H1 (cell line): Measurements from ENCODE around the gene SPRR1B. TPM values are rescaled to one million over a fixed set of nuclear protein-coding genes. Genes with fewer than 3 reads are reported as not detected.
"Not testable (repeated sequence)": the region's sequence is repeated elsewhere in the genome, so short reads cannot be mapped to it uniquely, and the experiment has no call there.

Experiments
- CTCF ChIA-PET: fragments of 300-600 bp; sonication (Branson Sonifier 250); formaldehyde crosslinking; loops from one replicate; lab custom pipeline; 2021; ENCODE audit not compliant: partially characterized antibody; lab: Charles Lee
- POLR2A ChIA-PET: fragments of 300-600 bp; sonication (Branson Sonifier 250); formaldehyde crosslinking; loops from one replicate; lab custom pipeline; 2021; ENCODE audit warnings: inconsistent platforms; ENCODE audit not compliant: partially characterized antibody; lab: Charles Lee
- DNase-seq, 2 experiments: peaks; one replicate each; pipeline versions ENCODE4 v3.0.0 to v3.0.0-alpha.2; 2010 to 2022; ENCODE audit warnings: low spot score in 2 of 2, low read depth in 1 of 2, mixed read lengths in 1 of 2
- FAIRE-seq: peaks from 2 replicates; lab custom pipeline; 2011; peaks lifted over from hg19 to GRCh38; lab: Jason Lieb, UNC
- H2AFZ ChIP-seq: 2 replicates; pipeline ENCODE4 v1.8.1; 2012; ENCODE audit warnings: low read length, inconsistent platforms
- H2AK5ac ChIP-seq: 2 replicates; pipeline ENCODE4 v1.6.1; 2013; ENCODE audit warnings: low read depth, low read length
- H2BK120ac ChIP-seq: replicated peaks from 2 replicates; pipeline ENCODE3; 2013; ENCODE audit warnings: low read depth, low read length, inconsistent platforms
- H2BK12ac ChIP-seq: 2 replicates; pipeline ENCODE4 v1.6.1; 2013; ENCODE audit warnings: low read depth, low read length
- H2BK15ac ChIP-seq: 2 replicates; pipeline ENCODE4 v1.6.1; 2013; ENCODE audit warnings: low read length
- H2BK20ac ChIP-seq: 2 replicates; pipeline ENCODE4 v1.6.1; 2013; ENCODE audit warnings: low read length
- H2BK5ac ChIP-seq: 2 replicates; pipeline ENCODE4 v1.6.1; 2013; ENCODE audit warnings: low read depth, low read length
- H3K14ac ChIP-seq: 2 replicates; pipeline ENCODE4 v1.6.1; 2013; ENCODE audit warnings: inconsistent platforms; ENCODE audit not compliant: insufficient read length
- H3K18ac ChIP-seq: 2 replicates; pipeline ENCODE4 v1.6.1; 2013; ENCODE audit warnings: low read length; ENCODE audit errors: extremely low read depth
- H3K23ac ChIP-seq: 2 replicates; pipeline ENCODE4 v1.6.1; 2013; ENCODE audit warnings: inconsistent platforms; ENCODE audit not compliant: insufficient read length
- H3K23me2 ChIP-seq: 2 replicates; pipeline ENCODE4 v1.6.1; 2013; ENCODE audit warnings: low read depth, low read length
- H3K27ac ChIP-seq: 2 replicates; pipeline ENCODE4 v1.6.1; 2011; ENCODE audit warnings: low read depth, low read length, inconsistent platforms
- H3K27me3 ChIP-seq, 4 experiments: replicated peaks in 1 of 4; 1 replicate in 1 of 4; 2 replicates in 3 of 4; pipeline versions ENCODE4 v1.6.1 to v1.8.1; 2011 to 2013; ENCODE audit warnings: low read length in 3 of 4, mild to moderate bottlenecking in 3 of 4, inconsistent platforms in 2 of 4, mixed read lengths in 2 of 4, moderate library complexity in 1 of 4; ENCODE audit not compliant: control insufficient read depth in 3 of 4, insufficient read depth in 3 of 4; ENCODE audit errors: extremely low read depth in 1 of 4
- H3K36me3 ChIP-seq, 4 experiments: 2 replicates each; pipeline versions ENCODE4 v1.6.1 to v1.8.1; 2011 to 2013; ENCODE audit warnings: mild to moderate bottlenecking in 4 of 4, low read length in 3 of 4, moderate library complexity in 2 of 4, control low read depth in 1 of 4, inconsistent platforms in 1 of 4; ENCODE audit not compliant: insufficient read depth in 4 of 4, control insufficient read depth in 2 of 4
- H3K4ac ChIP-seq: replicated peaks from 2 replicates; pipeline ENCODE3; 2013; ENCODE audit warnings: low read length, low read depth, mixed read lengths, inconsistent platforms; ENCODE audit not compliant: insufficient read length
- H3K4me1 ChIP-seq, 4 experiments: replicated peaks in 1 of 4; 1 replicate in 1 of 4; 2 replicates in 3 of 4; pipeline versions ENCODE4 v1.6.1 to v1.8.1; 2011 to 2013; ENCODE audit warnings: low read length in 3 of 4, inconsistent platforms in 2 of 4, mixed read lengths in 1 of 4; ENCODE audit not compliant: insufficient read depth in 4 of 4, control insufficient read depth in 3 of 4
- H3K4me2 ChIP-seq, 2 experiments: 2 replicates each; pipeline versions ENCODE4 v1.6.1 to v1.8.1; 2011 to 2013; ENCODE audit warnings: low read depth in 2 of 2, low read length in 2 of 2, control low read depth in 1 of 2, inconsistent platforms in 1 of 2, mild to moderate bottlenecking in 1 of 2; ENCODE audit not compliant: insufficient read depth in 1 of 2
- H3K4me3 ChIP-seq, 4 experiments: fragments of 200-600, 300-600 bp in 1 of 4; sonication (generic), shearing (Covaris generic), sonication (Bioruptor Twin) in 1 of 4; 2 replicates each; pipeline versions ENCODE4 v1.5.1 to v1.8.1; 2011 to 2016; ENCODE audit warnings: low read length in 4 of 4, low read depth in 3 of 4, control low read depth in 2 of 4, inconsistent platforms in 2 of 4, mild to moderate bottlenecking in 2 of 4, mixed read lengths in 1 of 4, moderate library complexity in 1 of 4; ENCODE audit not compliant: insufficient read depth in 2 of 4; ENCODE audit errors: extremely low read depth in 1 of 4
- H3K56ac ChIP-seq: replicated peaks from 2 replicates; pipeline ENCODE3; 2013; ENCODE audit warnings: low read depth, mild to moderate bottlenecking, mixed read lengths, low read length, inconsistent platforms; ENCODE audit not compliant: insufficient read length
- H3K79me1 ChIP-seq: 2 replicates; pipeline ENCODE4 v1.6.1; 2013; ENCODE audit warnings: low read depth, low read length, control low read depth
- H3K79me2 ChIP-seq, 2 experiments: 2 replicates each; pipeline versions ENCODE4 v1.6.1 to v1.8.1; 2012 to 2013; ENCODE audit warnings: low read length in 2 of 2, mild to moderate bottlenecking in 2 of 2, inconsistent platforms in 1 of 2; ENCODE audit not compliant: insufficient read depth in 2 of 2, control insufficient read depth in 1 of 2
- H3K9ac ChIP-seq, 4 experiments: replicated peaks in 1 of 4; 1 replicate in 1 of 4; 2 replicates in 3 of 4; pipeline versions ENCODE4 v1.6.1 to v1.8.1; 2011 to 2013; ENCODE audit warnings: low read depth in 3 of 4, low read length in 3 of 4, control low read depth in 2 of 4, mild to moderate bottlenecking in 2 of 4, moderate library complexity in 2 of 4, inconsistent platforms in 1 of 4; ENCODE audit errors: extremely low read depth in 1 of 4
- H3K9me3 ChIP-seq, 2 experiments: 2 replicates each; pipeline versions ENCODE4 v1.6.1 to v1.8.1; 2012 to 2013; ENCODE audit warnings: mild to moderate bottlenecking in 2 of 2, moderate library complexity in 2 of 2, control low read depth in 1 of 2, inconsistent platforms in 1 of 2, low read depth in 1 of 2, low read length in 1 of 2, mixed read lengths in 1 of 2; ENCODE audit not compliant: insufficient read depth in 2 of 2
- H4K20me1 ChIP-seq, 2 experiments: replicated peaks in 1 of 2; 2 replicates each; pipeline versions ENCODE3 to v1.8.1; 2011 to 2013; ENCODE audit warnings: inconsistent platforms in 2 of 2, low read length in 2 of 2, mild to moderate bottlenecking in 1 of 2; ENCODE audit not compliant: insufficient read depth in 2 of 2, control insufficient read depth in 1 of 2
- H4K5ac ChIP-seq: 2 replicates; pipeline ENCODE4 v1.6.1; 2013; ENCODE audit warnings: low read length, low read depth, mixed read lengths, inconsistent platforms; ENCODE audit not compliant: insufficient read length
- H4K8ac ChIP-seq: 2 replicates; pipeline ENCODE4 v1.8.0; 2013; ENCODE audit warnings: mild to moderate bottlenecking, moderate library complexity, low read length, inconsistent platforms; ENCODE audit not compliant: insufficient read depth; ENCODE audit errors: extremely low read depth
- H4K91ac ChIP-seq: replicated peaks from 2 replicates; pipeline ENCODE3; 2013; ENCODE audit warnings: low read length, mixed read lengths, inconsistent platforms; ENCODE audit not compliant: insufficient read length
- WGBS, 2 experiments: shearing (Covaris generic) in 1 of 2; methylation state at CpG; one replicate each; pipeline versions ENCODE4 v1.1.6 to v1.1.7; 2013 to 2015; ENCODE audit warnings: low lambda C conversion rate in 2 of 2, mixed read lengths in 2 of 2, inconsistent platforms in 1 of 2, low coverage in 1 of 2, missing lambda C conversion rate in 1 of 2; ENCODE audit not compliant: insufficient replicate concordance in 2 of 2, insufficient coverage in 1 of 2, insufficient read length in 1 of 2; ENCODE audit errors: extremely low coverage in 1 of 2, missing lambda C conversion rate in 1 of 2; 5-methylcytosine and 5-hydroxymethylcytosine counted together
- polyA plus RNA-seq, 7 experiments: library from polyadenylated mRNA; depleted of rRNA in 3 of 7; stranded (reverse) in 5 of 7; unstranded in 2 of 7; fragments of >200 nt in 5 of 7; fragments of 200-250 nt in 2 of 7; gene quantifications; 1 replicate in 5 of 7; 2 replicates in 1 of 7; 4 replicates in 1 of 7; pipeline versions ENCODE4 v1.2.1 to v1.2.3, GENCODE V29; 2011 to 2013; ENCODE audit warnings: missing spikeins in 2 of 7, mixed read lengths in 2 of 7
- total RNA-seq: library from RNA; stranded (reverse); fragmentation: NEBNext Ultra II Directional; extraction: Animal tissue kit (Norgen Biotek cat#: 25700); gene quantifications from 2 replicates; pipeline ENCODE4 v1.2.1, GENCODE V29; 2021

SPRR1B gene
- total and polyA plus RNA-seq, 2 of the 8 experiments (the other 6 are each of a cell fraction or from before 2014, with no cell fraction given): 0.23 TPM; not detected in 1

- H3K79me1 ChIP-seq, H3K9me3 ChIP-seq, H2AFZ ChIP-seq, H2BK12ac ChIP-seq, H2AK5ac ChIP-seq, H3K4me2 ChIP-seq, H3K14ac ChIP-seq, H3K9ac ChIP-seq, H3K27me3 ChIP-seq, H4K91ac ChIP-seq, H2BK120ac ChIP-seq, H3K56ac ChIP-seq, H2BK5ac ChIP-seq, H2BK15ac ChIP-seq, FAIRE-seq, H4K20me1 ChIP-seq, H3K4me1 ChIP-seq, H3K23me2 ChIP-seq, H3K79me2 ChIP-seq, H4K8ac ChIP-seq, H4K5ac ChIP-seq, DNase-seq, POLR2A ChIA-PET, H3K18ac ChIP-seq, H3K4ac ChIP-seq, H3K23ac ChIP-seq, H3K36me3 ChIP-seq, H3K27ac ChIP-seq, H2BK20ac ChIP-seq, H3K4me3 ChIP-seq: not testable (repeated sequence)
- CTCF ChIA-PET: interaction anchor here (1.2 to 1.7 kb wide), 4 partner anchors 11 to 174 kb away, joined by 3 to 6 read pairs (median 4); no protein-coding TSS in a partner anchor
- 82% methylated on average over 2 of the region's 2 CpGs; no CpG with 5 or more reads in 1 of the 2 experiments for WGBS, 2 experiments
These were observed 9.2 kb upstream of the SPRR1B start for GRCh38 chr1:153021829-153022228.

DNA sequence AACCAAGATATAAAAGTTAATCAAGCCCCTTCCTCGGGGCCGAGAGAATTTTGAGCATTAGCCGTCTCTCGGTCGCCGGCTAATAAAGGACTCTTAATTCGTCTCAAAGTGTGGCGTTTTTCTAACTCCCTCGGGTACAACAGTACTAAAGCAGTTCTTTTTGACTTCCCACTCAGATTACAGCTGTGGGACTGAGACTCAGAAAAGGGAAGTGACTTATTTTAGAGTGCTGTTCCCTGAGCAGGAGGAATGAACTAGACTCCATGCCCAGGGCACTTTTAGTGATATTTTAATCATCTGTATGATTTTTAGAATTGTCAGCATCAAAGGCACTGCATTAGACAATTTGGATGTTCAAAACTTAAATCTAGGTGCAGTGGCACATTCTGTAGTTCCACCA lies 8.7 kb upstream of the SPRR1B start:
- H2BK20ac ChIP-seq, H3K9ac ChIP-seq, H4K8ac ChIP-seq, H3K56ac ChIP-seq, H3K23ac ChIP-seq, H3K9me3 ChIP-seq, H3K36me3 ChIP-seq, H3K79me2 ChIP-seq, H4K20me1 ChIP-seq, FAIRE-seq, H3K4me3 ChIP-seq, DNase-seq, H2BK5ac ChIP-seq, H3K4me2 ChIP-seq, H3K23me2 ChIP-seq, H3K18ac ChIP-seq, H2BK12ac ChIP-seq, H2AK5ac ChIP-seq, H3K4me1 ChIP-seq, H3K14ac ChIP-seq, H2BK15ac ChIP-seq, H4K91ac ChIP-seq, H3K27ac ChIP-seq, POLR2A ChIA-PET, H4K5ac ChIP-seq, H3K79me1 ChIP-seq, H3K4ac ChIP-seq, H2BK120ac ChIP-seq, H3K27me3 ChIP-seq, H2AFZ ChIP-seq: not testable (repeated sequence)
- CTCF ChIA-PET: interaction anchor here (1.7 kb wide), 1 partner anchor 151 kb away, joined by 6 read pairs; no protein-coding TSS in a partner anchor
- 86% methylated on average over 9 of the region's 9 CpGs; no CpG with 5 or more reads in 1 of the 2 experiments for WGBS, 2 experiments
